ENCODE data around the gene GNAO1.

GRCh38 chr16:56337131-56337857 lies 146.0 kb downstream of the GNAO1 start:
- TF ChIP-seq POLR2AphosphoS5 (IDR thresholded peaks at IDR 0.05; ENCODE audit: low read depth, low read length) (no peak), CEBPB (IDR thresholded peaks at IDR 0.05; ENCODE audit: borderline replicate concordance, low read depth, low read length) (no peak), NR2C2 (CRISPR knock-in tag; IDR thresholded peaks at IDR 0.05; ENCODE audit: borderline replicate concordance) (no peak), ZC3H4 (CRISPR knock-in tag; IDR thresholded peaks at IDR 0.05; ENCODE audit: borderline replicate concordance) (no peak), NR2F1 (CRISPR knock-in tag; IDR thresholded peaks at IDR 0.05) (no peak), CEBPZ (IDR thresholded peaks at IDR 0.05; ENCODE audit: low read length) (no peak)

Measured in HepG2 (cell line).